Tibial artery (tissue), 4 donors: ENCODE data around the gene METAP2.

ENCODE experiments used
- DNase-seq, 2 donors: peaks; one replicate each; pipeline ENCODE4 v3.0.0-alpha.2; 2019
- H3K27ac ChIP-seq, 2 donors: fragments of 200-600 bp; sonication (generic) in 1 of 2; 1 replicate in 1 of 2; 2 replicates in 1 of 2; pipeline ENCODE4 v1.5.1; 2018 to 2019; ENCODE audit warnings: mild to moderate bottlenecking in 1 of 2
- H3K27me3 ChIP-seq, 2 donors: fragments of 200-600 bp; sonication (generic) in 1 of 2; one replicate each; pipeline versions ENCODE4 v1.5.1 to v1.6.0; 2016 to 2019
- H3K36me3 ChIP-seq, 3 donors: fragments of 200-600 bp; sonication (generic) in 2 of 3; one replicate each; pipeline ENCODE4 v1.5.1; 2016 to 2019; ENCODE audit warnings: mild to moderate bottlenecking in 2 of 3
- H3K4me1 ChIP-seq, 4 donors: fragments of 200-600 bp; sonication (generic) in 2 of 4; 1 replicate in 3 of 4; 2 replicates in 1 of 4; pipeline ENCODE4 v1.5.1; 2016 to 2019
- H3K4me3 ChIP-seq, 2 donors: fragments of 200-600 bp; sonication (generic) in 1 of 2; 1 replicate in 1 of 2; 2 replicates in 1 of 2; pipeline ENCODE4 v1.5.1; 2018 to 2019; ENCODE audit warnings: mild to moderate bottlenecking in 2 of 2
- H3K9me3 ChIP-seq, 3 donors: fragments of 200-600 bp; sonication (generic) in 1 of 3; one replicate each; pipeline ENCODE4 v1.5.1; 2016 to 2019
- CTCF ChIP-seq, 2 experiments: fragments of 200-600 bp in 1 of 2; fragments of 450-650 bp in 1 of 2; IDR thresholded peaks; one replicate each; pipeline ENCODE4 v1.5.1; 2017 to 2019; ENCODE audit warnings: antibody characterized with exemption in 2 of 2, mild to moderate bottlenecking in 1 of 2, moderate library complexity in 1 of 2
- intact Hi-C: fragments of 100-400 bp; cut with DNase I; formaldehyde crosslinking; loops from one replicate; pipeline ENCODE4 v1.15.0; 2023; ENCODE audit warnings: low total_unique reads

The METAP2 gene

GRCh38 chr12:95541436-95541835, 67.5 kb downstream of the METAP2 start:
- no peaks in the 10 kb centered on the region for H3K9me3 ChIP-seq
- H3K4me1 ChIP-seq, result no peaks in the 10 kb centered on the region
- no peak overlapping the region for H3K4me3 ChIP-seq
- no peak overlapping the region for H3K27ac ChIP-seq
- H3K27me3 ChIP-seq, result no peaks in the 10 kb centered on the region
- intact Hi-C loops, result no loop called here
- TF ChIP-seq CTCF (IDR thresholded peaks at IDR 0.05), result no peak
- no peaks in the 10 kb centered on the region for H3K36me3 ChIP-seq
- DNase-seq, result no peak

DNA sequence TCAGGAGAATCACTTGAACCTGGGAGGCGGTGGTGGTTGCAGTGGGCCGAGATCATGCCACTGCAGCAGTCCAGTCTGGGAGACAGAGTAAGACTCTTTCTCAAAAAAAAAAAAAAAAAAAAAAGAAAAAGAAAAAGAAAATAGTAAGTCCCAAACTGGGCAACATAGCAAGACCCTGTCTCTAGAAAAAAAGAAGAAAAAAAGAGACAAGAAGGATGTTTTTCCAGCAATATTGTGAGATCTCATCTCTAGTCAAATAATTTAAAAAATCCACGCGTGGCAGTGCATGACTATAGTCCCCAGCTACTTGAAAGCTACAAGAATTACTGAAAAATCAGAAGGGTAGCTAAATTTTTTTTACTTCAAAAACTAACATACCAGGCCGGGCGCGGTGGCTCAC, 69.4 kb downstream of the METAP2 start:
- no peak for DNase-seq

GRCh38 chr12:95544756-95545155, 70.8 kb downstream of the METAP2 start:
- Histone ChIP-seq H3K4me3 (no peak overlapping the region), H3K27me3 (no peaks in the 10 kb centered on the region), H3K36me3 (no peaks in the 10 kb centered on the region), H3K27ac (no peak overlapping the region), H3K9me3 (no peaks in the 10 kb centered on the region), H3K4me1 (peaks cover 0 to 6% (median 0%) of the 10 kb centered on the region in 4 donors)
- intact Hi-C loops, result no loop called here
- DNase-seq, result no peak
- TF ChIP-seq CTCF (IDR thresholded peaks at IDR 0.05), result no peak

More for the DNA sequence above, 69.4 kb downstream of the METAP2 start:
- H3K9me3 ChIP-seq, result no peaks in the 10 kb centered on the region
- no peak overlapping the region for H3K27ac ChIP-seq
- H3K4me1 ChIP-seq, result peaks cover 0 to under 1% (median 0%) of the 10 kb centered on the region in 4 donors
- intact Hi-C loops, result no loop called here
- H3K4me3 ChIP-seq, result no peak overlapping the region
- no peak for TF ChIP-seq CTCF (IDR thresholded peaks at IDR 0.05)
- no peaks in the 10 kb centered on the region for H3K27me3 ChIP-seq
- no peaks in the 10 kb centered on the region for H3K36me3 ChIP-seq

DNA sequence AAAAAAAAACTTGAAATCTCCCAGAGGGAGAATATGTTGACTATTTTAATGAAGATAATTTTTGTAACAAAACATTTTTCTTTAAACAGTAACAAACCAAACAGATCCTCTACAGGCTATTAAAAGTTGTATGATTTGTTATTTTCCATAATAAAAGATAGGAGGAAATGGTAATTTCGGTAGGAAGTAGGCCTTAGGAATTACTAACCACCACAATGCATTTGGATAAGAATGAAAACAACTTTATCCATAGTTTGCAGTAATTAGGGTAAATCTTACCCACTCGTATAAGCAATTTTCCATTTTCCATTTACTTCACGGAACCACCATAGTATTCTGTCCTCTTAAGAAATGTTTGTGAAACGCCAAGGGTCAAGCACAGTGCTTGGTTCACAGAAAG, 71.4 kb downstream of the METAP2 start:
- no peak overlapping the region for H3K27ac ChIP-seq
- H3K4me3 ChIP-seq, result no peak overlapping the region
- DNase-seq, result no peak
- H3K9me3 ChIP-seq, result no peaks in the 10 kb centered on the region
- intact Hi-C loops, result no loop called here
- H3K4me1 ChIP-seq, result peaks cover 0 to 6% (median 0%) of the 10 kb centered on the region in 4 donors
- no peaks in the 10 kb centered on the region for H3K36me3 ChIP-seq
- TF ChIP-seq CTCF (IDR thresholded peaks at IDR 0.05), result no peak
- H3K27me3 ChIP-seq, result no peaks in the 10 kb centered on the region

- peaks cover 0 to 6% (median 0%) of the 10 kb centered on the region in 4 donors for H3K4me1 ChIP-seq
- no peak for TF ChIP-seq CTCF (IDR thresholded peaks at IDR 0.05)
- intact Hi-C loops, result no loop called here
- H3K9me3 ChIP-seq, result no peaks in the 10 kb centered on the region
- DNase-seq, result no peak
- no peak overlapping the region for H3K4me3 ChIP-seq
- H3K27ac ChIP-seq, result no peak overlapping the region
- no peaks in the 10 kb centered on the region for H3K36me3 ChIP-seq
- H3K27me3 ChIP-seq, result no peaks in the 10 kb centered on the region
Observed at GRCh38 chr12:95545731-95546490, 72.0 kb downstream of the METAP2 start.
